ENCODE measurements around the gene ITSN2. TPM values are rescaled to one million over a fixed set of nuclear protein-coding genes. Genes with fewer than 3 reads are reported as not detected.

Gene ITSN2
- polyA plus RNA-seq, 1 donor (not counting 4 experiments of a cell fraction or from before 2014, with no cell fraction given): 19.7 TPM

DNA sequence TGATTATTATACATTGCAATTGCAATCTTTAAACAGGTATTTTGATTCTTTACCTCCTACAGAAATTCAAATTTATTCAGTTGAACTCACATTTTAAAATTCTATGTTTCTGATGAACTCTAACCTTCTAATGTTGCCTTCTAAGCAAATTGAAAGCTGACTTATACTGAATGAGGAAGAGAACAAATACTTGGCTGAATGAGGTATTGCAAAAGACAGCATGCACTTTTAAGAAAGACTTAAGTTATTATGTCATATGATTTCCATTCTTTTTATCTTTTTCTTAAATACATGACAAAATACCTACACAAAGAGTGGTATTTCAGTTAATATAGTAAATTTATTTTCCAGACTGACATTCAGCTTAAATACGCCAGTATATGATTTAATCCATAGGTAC is 120.8 kb downstream of the ITSN2 start:
- TF ChIP-seq, protein P1, sequence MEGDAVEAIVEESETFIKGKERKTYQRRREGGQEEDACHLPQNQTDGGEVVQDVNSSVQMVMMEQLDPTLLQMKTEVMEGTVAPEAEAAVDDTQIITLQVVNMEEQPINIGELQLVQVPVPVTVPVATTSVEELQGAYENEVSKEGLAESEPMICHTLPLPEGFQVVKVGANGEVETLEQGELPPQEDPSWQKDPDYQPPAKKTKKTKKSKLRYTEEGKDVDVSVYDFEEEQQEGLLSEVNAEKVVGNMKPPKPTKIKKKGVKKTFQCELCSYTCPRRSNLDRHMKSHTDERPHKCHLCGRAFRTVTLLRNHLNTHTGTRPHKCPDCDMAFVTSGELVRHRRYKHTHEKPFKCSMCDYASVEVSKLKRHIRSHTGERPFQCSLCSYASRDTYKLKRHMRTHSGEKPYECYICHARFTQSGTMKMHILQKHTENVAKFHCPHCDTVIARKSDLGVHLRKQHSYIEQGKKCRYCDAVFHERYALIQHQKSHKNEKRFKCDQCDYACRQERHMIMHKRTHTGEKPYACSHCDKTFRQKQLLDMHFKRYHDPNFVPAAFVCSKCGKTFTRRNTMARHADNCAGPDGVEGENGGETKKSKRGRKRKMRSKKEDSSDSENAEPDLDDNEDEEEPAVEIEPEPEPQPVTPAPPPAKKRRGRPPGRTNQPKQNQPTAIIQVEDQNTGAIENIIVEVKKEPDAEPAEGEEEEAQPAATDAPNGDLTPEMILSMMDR (optimal IDR thresholded peaks at IDR 0.05 in 1 of 3, IDR thresholded peaks at IDR 0.05 in 1 of 3, conservative IDR thresholded peaks at IDR 0.05 in 1 of 3; ENCODE audit: extremely low read depth in 1 of 3, insufficient read depth in 2 of 3, low read length in 3 of 3): no peak
- no peak for TF ChIP-seq EZH2 (IDR thresholded peaks at IDR 0.05; ENCODE audit: low read length)
- Histone ChIP-seq H3K4me3 (ENCODE audit: control insufficient read depth in 2 of 3, extremely low read depth in 1 of 3, insufficient read depth in 2 of 3, low read depth in 1 of 3, low read length in 3 of 3) (no peak overlapping the region), H3K79me2 (ENCODE audit: control insufficient read depth, insufficient read depth, low read length) (no peaks in the 10 kb centered on the region), H3K36me3 (ENCODE audit: control insufficient read depth in 2 of 2, extremely low read depth in 1 of 2, insufficient read depth in 2 of 2, low read length in 2 of 2) (peaks cover 0 to 2% of the 10 kb centered on the region in 2 experiments), H3K9me3 (ENCODE audit: control insufficient read depth, low read depth, low read length) (no peaks in the 10 kb centered on the region), H4K20me1 (ENCODE audit: control insufficient read depth, extremely low read depth, insufficient read depth, low read length) (no peaks in the 10 kb centered on the region), H3K9me1 (ENCODE audit: control insufficient read depth, extremely low read depth, insufficient read depth, low read length) (no peaks in the 10 kb centered on the region), H3K4me2 (ENCODE audit: control insufficient read depth, extremely low read depth, insufficient read depth, low read depth, low read length) (no peak overlapping the region), H3K4me1 (ENCODE audit: control insufficient read depth, extremely low read depth, insufficient read depth, low read length) (no peaks in the 10 kb centered on the region), H3K9ac (ENCODE audit: control insufficient read depth, extremely low read depth, insufficient read depth, low read length) (no peak overlapping the region), H3K27ac (ENCODE audit: control insufficient read depth, insufficient read depth, low read length) (no peak overlapping the region), H2AFZ (ENCODE audit: control insufficient read depth, low read length) (no peak overlapping the region), H3K27me3 (ENCODE audit: control insufficient read depth, extremely low read depth, insufficient read depth, low read length) (no peaks in the 10 kb centered on the region)
- FAIRE-seq (no peak), DNase-seq (ENCODE audit: low read depth, low spot score) (no peak)
- dilution Hi-C loops (cut with MboI; ENCODE audit: extremely low pct_ligation_motif_present, low sequenced_read_pairs): no loop called here

DNA sequence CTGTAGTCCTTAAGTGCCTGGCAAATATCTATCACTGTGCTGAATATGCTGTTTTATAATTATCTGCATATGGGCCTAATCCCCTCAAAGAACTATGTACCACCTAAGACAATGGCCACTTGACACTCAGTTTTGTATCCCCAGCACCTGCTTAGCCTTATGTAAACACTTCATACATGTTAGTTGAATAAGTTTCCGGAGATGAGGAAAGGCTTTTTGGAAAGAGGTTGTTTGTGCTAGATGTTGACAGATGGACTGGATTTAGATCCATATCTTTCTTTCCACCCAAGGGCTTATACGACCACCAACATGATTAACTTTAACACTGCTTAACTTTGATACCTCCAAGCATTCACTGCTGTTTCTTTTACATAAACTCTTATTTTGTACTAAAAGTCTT is 122.2 kb downstream of the ITSN2 start:
- Histone ChIP-seq H3K4me2 (ENCODE audit: control insufficient read depth, extremely low read depth, insufficient read depth, low read depth, low read length) (no peak overlapping the region), H2AFZ (ENCODE audit: control insufficient read depth, low read length) (no peak overlapping the region), H3K9me3 (ENCODE audit: control insufficient read depth, low read depth, low read length) (no peaks in the 10 kb centered on the region), H3K79me2 (ENCODE audit: control insufficient read depth, insufficient read depth, low read length) (no peaks in the 10 kb centered on the region), H3K9ac (ENCODE audit: control insufficient read depth, extremely low read depth, insufficient read depth, low read length) (no peak overlapping the region), H3K36me3 (ENCODE audit: control insufficient read depth in 2 of 2, extremely low read depth in 1 of 2, insufficient read depth in 2 of 2, low read length in 2 of 2) (peaks cover 0 to 2% of the 10 kb centered on the region in 2 experiments), H4K20me1 (ENCODE audit: control insufficient read depth, extremely low read depth, insufficient read depth, low read length) (no peaks in the 10 kb centered on the region), H3K27ac (ENCODE audit: control insufficient read depth, insufficient read depth, low read length) (no peak overlapping the region), H3K4me3 (ENCODE audit: control insufficient read depth in 2 of 3, extremely low read depth in 1 of 3, insufficient read depth in 2 of 3, low read depth in 1 of 3, low read length in 3 of 3) (no peak overlapping the region), H3K27me3 (ENCODE audit: control insufficient read depth, extremely low read depth, insufficient read depth, low read length) (no peaks in the 10 kb centered on the region), H3K9me1 (ENCODE audit: control insufficient read depth, extremely low read depth, insufficient read depth, low read length) (no peaks in the 10 kb centered on the region), H3K4me1 (ENCODE audit: control insufficient read depth, extremely low read depth, insufficient read depth, low read length) (no peaks in the 10 kb centered on the region)
- TF ChIP-seq, protein P1 (optimal IDR thresholded peaks at IDR 0.05 in 1 of 3, IDR thresholded peaks at IDR 0.05 in 1 of 3, conservative IDR thresholded peaks at IDR 0.05 in 1 of 3; ENCODE audit: extremely low read depth in 1 of 3, insufficient read depth in 2 of 3, low read length in 3 of 3): no peak
- no peak for TF ChIP-seq EZH2 (IDR thresholded peaks at IDR 0.05; ENCODE audit: low read length)
- FAIRE-seq: no peak
- dilution Hi-C loops (cut with MboI; ENCODE audit: extremely low pct_ligation_motif_present, low sequenced_read_pairs): no loop called here
- DNase-seq (ENCODE audit: low read depth, low spot score): no peak

All from keratinocyte (primary cell).